NCI-H226 (cell line): ENCODE results near the gene PLCB4.
A peak's percentile ranks its signal among the peaks of the same experiment; 100 is the strongest.

Experiments used
- DNase-seq: peaks from one replicate; pipeline ENCODE4 v3.0.0-alpha.2; 2015

The PLCB4 gene

GRCh38 chr20:9230406-9230805 lies 161.5 kb downstream of the PLCB4 start:
- no peak for DNase-seq

GRCh38 chr20:9233804-9234203 lies 164.9 kb downstream of the PLCB4 start:
- no peak for DNase-seq

GRCh38 chr20:9235518-9235917 lies 166.6 kb downstream of the PLCB4 start:
- DNase-seq: peak; percentile 51

GRCh38 chr20:9236458-9236857 lies 167.6 kb downstream of the PLCB4 start:
- DNase-seq: no peak

GRCh38 chr20:9241232-9241692 lies 172.4 kb downstream of the PLCB4 start:
- peak; percentile 67 for DNase-seq

GRCh38 chr20:9241721-9242427 lies 173.0 kb downstream of the PLCB4 start:
- no peak for DNase-seq

DNA sequence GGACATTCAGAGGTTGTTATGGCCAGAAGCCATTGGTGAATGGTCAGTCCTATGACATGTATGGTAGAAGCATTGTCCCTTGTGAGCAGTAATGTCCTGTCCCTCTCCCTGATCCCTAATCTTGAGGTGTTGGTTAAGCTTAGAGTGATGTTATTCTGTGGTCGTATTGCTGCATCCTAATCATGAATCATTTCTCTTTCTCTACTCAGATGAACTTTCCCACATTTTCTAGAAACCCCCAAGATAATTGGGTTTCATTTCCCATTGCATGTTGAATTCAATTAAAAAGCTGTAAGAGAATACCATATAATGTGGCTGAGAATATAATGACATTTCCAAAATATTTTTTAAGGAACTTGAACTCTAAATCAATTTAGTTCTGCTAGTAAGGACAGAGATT lies 175.1 kb downstream of the PLCB4 start:
- DNase-seq: no peak

DNA sequence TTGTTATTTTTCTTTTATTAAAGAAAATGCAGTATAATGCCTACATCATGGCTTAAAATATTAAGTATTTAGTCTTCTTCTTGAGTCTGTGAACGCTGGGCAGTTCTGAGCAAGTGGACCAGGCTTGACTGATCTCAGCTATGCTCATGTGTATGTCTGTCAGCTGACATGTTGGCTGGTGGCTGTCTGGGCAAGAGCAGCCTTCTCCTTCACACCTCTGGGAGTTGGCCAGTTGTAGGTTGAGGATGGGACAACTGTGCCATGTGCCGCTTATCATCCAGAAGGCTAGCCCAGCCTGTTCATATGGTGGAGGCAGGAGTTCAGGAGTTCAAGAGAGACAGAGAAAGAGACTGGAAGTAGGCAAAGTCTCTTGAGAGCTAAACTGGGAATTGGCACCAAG lies 175.9 kb downstream of the PLCB4 start:
- no peak for DNase-seq

DNA sequence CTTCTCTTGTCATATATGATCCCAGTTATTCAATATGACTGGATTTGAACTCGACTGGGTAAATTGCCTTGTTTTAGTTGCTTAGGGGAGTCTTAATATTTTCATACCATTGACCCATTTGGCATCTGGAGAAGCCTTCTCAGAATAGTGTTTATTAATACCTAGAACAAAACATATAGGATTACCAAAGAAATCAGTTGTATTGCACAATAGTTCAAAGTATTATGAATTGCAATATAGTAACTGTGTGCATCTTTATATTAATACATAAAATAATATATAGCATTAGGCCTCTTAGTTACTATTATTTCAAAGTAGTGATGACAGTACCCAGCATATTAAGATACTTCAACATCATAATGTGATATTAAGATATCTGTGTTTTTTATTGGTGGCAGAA lies 177.8 kb downstream of the PLCB4 start:
- no peak for DNase-seq

DNA sequence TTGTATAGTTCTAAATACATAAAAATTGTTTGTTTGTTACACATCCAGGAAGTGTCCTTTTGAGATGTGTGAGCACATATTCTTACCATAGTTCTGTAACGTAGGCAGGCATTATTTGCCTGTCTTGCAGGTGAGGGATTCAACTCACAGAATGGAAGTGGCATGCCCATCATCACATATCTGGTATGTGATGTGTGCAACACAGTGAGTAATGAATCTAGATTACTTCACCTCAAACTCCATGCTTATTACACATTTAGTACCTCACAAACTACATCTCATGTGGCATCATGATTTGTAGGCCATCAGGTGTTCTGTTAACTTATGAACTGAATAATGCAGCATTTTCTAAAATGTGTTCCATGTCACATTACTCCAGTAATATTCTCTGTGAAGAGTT lies 181.6 kb downstream of the PLCB4 start:
- DNase-seq: no peak

DNA sequence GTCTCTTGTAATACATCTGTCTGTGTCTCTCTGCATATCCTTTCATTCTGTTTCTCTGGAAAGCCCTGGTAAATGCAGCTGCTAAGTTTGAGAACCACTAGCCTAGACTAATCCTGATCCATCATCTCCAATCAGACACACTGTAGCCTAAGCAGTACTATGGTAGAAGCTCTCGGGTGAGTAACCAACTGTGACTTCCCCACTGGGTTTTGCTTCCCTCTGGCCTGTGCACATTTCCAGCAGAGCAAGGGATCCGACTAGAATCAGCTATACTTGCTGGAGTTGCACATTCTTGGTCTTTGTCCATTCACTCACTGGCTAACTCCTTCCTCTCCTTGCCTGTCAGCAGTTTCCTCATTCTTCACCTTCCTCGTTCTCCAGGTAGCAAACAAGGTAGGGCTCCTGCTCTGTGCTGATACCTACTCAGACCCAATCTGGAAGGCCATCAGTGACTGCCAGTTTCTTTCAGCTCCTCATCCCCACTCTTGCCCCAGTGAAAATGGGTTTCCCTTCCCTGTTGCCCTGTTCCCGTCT lies 184.2 kb downstream of the PLCB4 start:
- DNase-seq: no peak

GRCh38 chr20:9255171-9255570 lies 186.3 kb downstream of the PLCB4 start:
- DNase-seq: no peak

- DNase-seq: no peak
These were observed 187.5 kb downstream of the PLCB4 start for GRCh38 chr20:9256393-9256792.

GRCh38 chr20:9258901-9259300 lies 190.0 kb downstream of the PLCB4 start:
- DNase-seq: no peak

GRCh38 chr20:9260027-9260426 lies 191.1 kb downstream of the PLCB4 start:
- no peak for DNase-seq

- no peak for DNase-seq
These were observed 192.9 kb downstream of the PLCB4 start for GRCh38 chr20:9261781-9262180.

DNA sequence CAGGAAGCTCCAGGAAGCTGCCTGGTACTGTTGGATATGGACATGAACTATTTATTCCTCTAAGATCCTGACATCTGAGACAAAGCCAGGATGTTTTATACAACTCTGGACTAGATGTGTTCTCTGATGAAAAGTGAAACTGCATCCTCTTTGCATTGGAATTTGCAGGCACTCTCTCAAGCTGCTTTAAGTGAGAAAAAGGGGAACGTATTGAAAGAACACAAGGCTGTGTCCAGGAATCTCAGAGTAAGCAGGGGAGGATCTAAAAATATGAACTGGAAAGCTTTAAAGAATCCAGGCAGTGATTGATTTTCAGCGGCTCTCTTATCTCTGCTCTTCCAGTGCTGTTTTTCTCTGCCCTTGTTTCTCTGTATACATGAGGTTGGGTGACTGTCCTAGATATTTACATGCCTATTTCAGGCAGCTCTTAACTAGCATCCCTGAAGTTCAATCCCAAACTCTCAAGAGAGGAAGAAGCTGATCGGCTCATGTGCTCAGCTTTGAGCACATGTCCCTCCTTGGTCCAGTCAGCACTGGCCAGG lies 193.8 kb downstream of the PLCB4 start:
- no peak for DNase-seq

- peak; percentile 5 for DNase-seq
These were observed 200.5 kb downstream of the PLCB4 start for GRCh38 chr20:9269280-9269971.

GRCh38 chr20:9270831-9271230 lies 201.9 kb downstream of the PLCB4 start:
- no peak for DNase-seq

DNA sequence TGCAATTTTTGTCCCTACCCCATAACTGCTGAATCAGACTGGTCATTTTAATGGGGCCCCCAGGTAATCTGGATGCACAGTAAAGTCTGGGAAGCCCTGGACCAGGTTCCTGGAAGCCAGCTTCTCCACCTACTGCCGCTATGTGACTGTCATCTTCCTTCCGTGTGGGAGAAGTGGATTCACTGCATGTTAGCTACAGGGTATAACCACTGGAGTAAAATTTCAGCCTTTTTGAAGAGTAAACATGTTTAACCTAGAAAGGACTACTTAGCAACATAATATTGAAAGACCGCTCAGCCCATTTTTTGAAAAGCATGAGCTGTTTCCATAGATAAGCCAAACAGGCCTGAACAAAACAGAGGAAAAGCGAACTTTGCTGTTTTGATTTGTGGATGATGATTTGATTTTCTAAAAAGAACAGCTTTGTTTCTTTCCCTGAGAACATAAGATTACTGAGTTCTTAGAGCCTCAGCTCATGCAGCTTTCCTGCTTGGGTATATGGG lies 208.1 kb downstream of the PLCB4 start:
- DNase-seq: no peak

- no peak for DNase-seq
These were observed 211.1 kb downstream of the PLCB4 start for GRCh38 chr20:9279918-9280401.

- no peak for DNase-seq
These were observed 211.8 kb downstream of the PLCB4 start for GRCh38 chr20:9280666-9281065.

GRCh38 chr20:9281803-9282202 lies 212.9 kb downstream of the PLCB4 start:
- DNase-seq: no peak

DNA sequence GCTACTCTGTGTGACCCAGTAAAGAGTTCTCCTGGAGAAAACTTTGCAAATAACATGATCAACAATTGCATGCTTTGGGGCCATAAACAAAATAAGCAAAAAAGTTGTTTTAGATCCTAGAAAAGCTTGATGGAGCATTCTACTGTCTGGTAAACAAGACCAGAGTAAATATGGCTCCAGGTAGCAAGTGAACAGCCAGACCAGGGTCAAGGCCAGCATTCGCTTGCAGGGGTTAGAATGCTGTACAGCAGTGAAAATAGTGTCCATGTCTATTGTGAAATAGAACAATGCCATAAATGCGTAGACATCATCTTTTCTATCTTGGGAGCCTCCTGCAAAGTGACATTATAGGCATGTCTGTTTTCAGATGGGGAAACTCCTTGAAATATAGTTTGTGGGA lies 216.7 kb downstream of the PLCB4 start:
- DNase-seq: no peak
